ENCODE results near the gene TFIP11. TPM values are rescaled to one million over a fixed set of nuclear protein-coding genes. Genes with fewer than 3 reads are reported as not detected.

TFIP11 gene
- total RNA-seq, 1 donor from 2014 or later: 28.4 TPM

- H3K4me3 ChIP-seq: peak overlapping the region; percentile 43
- no peaks in the 10 kb centered on the region for H3K27me3 ChIP-seq (ENCODE audit: low read depth)
- DNase-seq: no peak
- TF ChIP-seq, protein P1, sequence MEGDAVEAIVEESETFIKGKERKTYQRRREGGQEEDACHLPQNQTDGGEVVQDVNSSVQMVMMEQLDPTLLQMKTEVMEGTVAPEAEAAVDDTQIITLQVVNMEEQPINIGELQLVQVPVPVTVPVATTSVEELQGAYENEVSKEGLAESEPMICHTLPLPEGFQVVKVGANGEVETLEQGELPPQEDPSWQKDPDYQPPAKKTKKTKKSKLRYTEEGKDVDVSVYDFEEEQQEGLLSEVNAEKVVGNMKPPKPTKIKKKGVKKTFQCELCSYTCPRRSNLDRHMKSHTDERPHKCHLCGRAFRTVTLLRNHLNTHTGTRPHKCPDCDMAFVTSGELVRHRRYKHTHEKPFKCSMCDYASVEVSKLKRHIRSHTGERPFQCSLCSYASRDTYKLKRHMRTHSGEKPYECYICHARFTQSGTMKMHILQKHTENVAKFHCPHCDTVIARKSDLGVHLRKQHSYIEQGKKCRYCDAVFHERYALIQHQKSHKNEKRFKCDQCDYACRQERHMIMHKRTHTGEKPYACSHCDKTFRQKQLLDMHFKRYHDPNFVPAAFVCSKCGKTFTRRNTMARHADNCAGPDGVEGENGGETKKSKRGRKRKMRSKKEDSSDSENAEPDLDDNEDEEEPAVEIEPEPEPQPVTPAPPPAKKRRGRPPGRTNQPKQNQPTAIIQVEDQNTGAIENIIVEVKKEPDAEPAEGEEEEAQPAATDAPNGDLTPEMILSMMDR (IDR thresholded peaks at IDR 0.05): no peak
- intact Hi-C loops (cut with DNase I): no loop called here
- ATAC-seq: no peak
- H3K36me3 ChIP-seq: peaks cover 34% of the 10 kb centered on the region
- peak overlapping the region; percentile 60 for H3K27ac ChIP-seq
- H3K4me1 ChIP-seq: peaks cover 55% of the 10 kb centered on the region
- no peaks in the 10 kb centered on the region for H3K9me3 ChIP-seq
These were observed 32.3 kb downstream of the TFIP11 start for GRCh38 chr22:26479792-26480610.

GRCh38 chr22:26479043-26479791 is 33.1 kb downstream of the TFIP11 start:
- Histone ChIP-seq H3K4me3 (peak overlapping the region; percentile 43), H3K9me3 (no peaks in the 10 kb centered on the region), H3K27me3 (ENCODE audit: low read depth) (no peaks in the 10 kb centered on the region), H3K4me1 (peaks cover 47% of the 10 kb centered on the region), H3K36me3 (peaks cover 40% of the 10 kb centered on the region), H3K27ac (peak overlapping the region; percentile 60)
- intact Hi-C loops (cut with DNase I): no loop called here
- DNase-seq (no peak), ATAC-seq (no peak)
- TF ChIP-seq, protein P1 (IDR thresholded peaks at IDR 0.05): no peak

DNA sequence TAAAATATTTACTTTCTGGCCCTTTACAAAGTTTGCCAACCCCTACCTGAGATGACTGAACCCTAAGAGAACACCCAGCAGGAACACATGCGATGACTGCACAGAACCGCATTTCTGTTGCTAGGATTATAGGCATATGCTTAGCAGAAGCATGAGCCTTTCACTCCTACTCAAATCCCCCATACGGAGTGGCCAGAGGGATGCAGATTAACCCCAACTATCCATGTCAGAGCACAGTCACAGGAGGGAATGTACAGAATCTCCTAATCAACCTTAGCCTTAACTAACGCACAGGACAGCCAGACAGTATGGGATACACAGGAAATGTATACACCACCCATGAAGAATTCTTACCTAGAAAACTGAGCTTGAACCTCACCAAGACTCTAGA is 34.9 kb downstream of the TFIP11 start:
- Histone ChIP-seq H3K27ac (no peak overlapping the region), H3K4me3 (no peak overlapping the region), H3K4me1 (peaks cover 38% of the 10 kb centered on the region), H3K36me3 (peaks cover 57% of the 10 kb centered on the region), H3K27me3 (ENCODE audit: low read depth) (no peaks in the 10 kb centered on the region), H3K9me3 (no peaks in the 10 kb centered on the region)
- TF ChIP-seq, protein P1 (IDR thresholded peaks at IDR 0.05): no peak
- ATAC-seq (no peak), DNase-seq (no peak)
- intact Hi-C loops (cut with DNase I): no loop called here

- DNase-seq: no peak
- Histone ChIP-seq H3K36me3 (peaks cover 62% of the 10 kb centered on the region), H3K9me3 (no peaks in the 10 kb centered on the region), H3K4me3 (no peak overlapping the region), H3K4me1 (peaks cover 33% of the 10 kb centered on the region), H3K27me3 (ENCODE audit: low read depth) (no peaks in the 10 kb centered on the region), H3K27ac (no peak overlapping the region)
- TF ChIP-seq, protein P1 (IDR thresholded peaks at IDR 0.05): no peak
- intact Hi-C loops (cut with DNase I): no loop called here
- no peak for ATAC-seq
These were observed 35.5 kb downstream of the TFIP11 start for GRCh38 chr22:26476705-26477340.

GRCh38 chr22:26474682-26475081 is 37.6 kb downstream of the TFIP11 start:
- no peak overlapping the region for H3K4me3 ChIP-seq
- no peak overlapping the region for H3K27ac ChIP-seq
- peaks cover 11% of the 10 kb centered on the region for H3K4me1 ChIP-seq
- H3K9me3 ChIP-seq: no peaks in the 10 kb centered on the region
- DNase-seq (no peak), ATAC-seq (no peak)
- TF ChIP-seq, protein P1 (IDR thresholded peaks at IDR 0.05): no peak
- intact Hi-C loops (cut with DNase I): no loop called here
- H3K36me3 ChIP-seq: peaks cover 81% of the 10 kb centered on the region
- no peaks in the 10 kb centered on the region for H3K27me3 ChIP-seq (ENCODE audit: low read depth)
